MCF 10A (cell line): ENCODE results near the gene HDGF. TPM values are rescaled to one million over a fixed set of nuclear protein-coding genes. Genes with fewer than 3 reads are reported as not detected.
A peak's percentile ranks its signal among the peaks of the same experiment; 100 is the strongest.

ENCODE experiments used
- BruUV-seq: library from RNA; stranded (reverse); fragments of 400-500 nt; replicated peaks from 2 replicates; lab custom pipeline; 2021; lab: Mats Ljungman, UMichigan
- CTCF ChIA-PET: fragments of 300-600 bp; sonication (Branson Sonifier 250); formaldehyde crosslinking; extraction: SDS; loops from one replicate; lab custom pipeline; 2021; ENCODE audit warnings: antibody characterized with exemption, inconsistent platforms; lab: Yijun Ruan, JAX
- POLR2A ChIA-PET: fragments of 300-600, 350-650 bp; sonication (Branson Sonifier 250); formaldehyde crosslinking; extraction: SDS; loops from one replicate; lab custom pipeline; 2020; ENCODE audit warnings: antibody characterized with exemption, inconsistent platforms; lab: Yijun Ruan, JAX
- DNase-seq: peaks from one replicate; pipeline ENCODE4 v3.0.0-alpha.2; 2018; ENCODE audit not compliant: unreplicated experiment
- H3K27ac Mint-ChIP-seq: one replicate; pipeline ENCODE4 v1.8.0; 2022; ENCODE audit warnings: mild to moderate bottlenecking, low read depth, mixed read lengths; ENCODE audit not compliant: unreplicated experiment
- H3K27me3 Mint-ChIP-seq: one replicate; pipeline ENCODE4 v1.8.0; 2022; ENCODE audit warnings: mixed read lengths; ENCODE audit not compliant: insufficient read depth, unreplicated experiment
- H3K36me3 Mint-ChIP-seq: one replicate; pipeline ENCODE4 v1.8.0; 2022; ENCODE audit warnings: mild to moderate bottlenecking, moderate library complexity, mixed read lengths; ENCODE audit not compliant: insufficient read depth, unreplicated experiment
- H3K4me1 Mint-ChIP-seq: one replicate; pipeline ENCODE4 v1.8.0; 2022; ENCODE audit warnings: mixed read lengths; ENCODE audit not compliant: insufficient read depth, unreplicated experiment
- H3K4me3 Mint-ChIP-seq: one replicate; pipeline ENCODE4 v1.8.0; 2022; ENCODE audit warnings: mild to moderate bottlenecking, moderate library complexity, mixed read lengths; ENCODE audit not compliant: unreplicated experiment
- H3K9me3 Mint-ChIP-seq: one replicate; pipeline ENCODE4 v1.8.0; 2022; ENCODE audit warnings: mixed read lengths; ENCODE audit not compliant: unreplicated experiment
- intact Hi-C: fragments of 100-400 bp; cut with micrococcal nuclease; formaldehyde crosslinking; loops from 2 replicates; pipeline ENCODE4 v1.14.1; 2022
- total RNA-seq: library from RNA; stranded (reverse); gene quantifications from 2 replicates; pipeline ENCODE4 v1.2.3, GENCODE V29; 2022
- TF ChIP-seq, protein P1 (sequence below): fragments of 200-600 bp; IDR thresholded peaks from one replicate; pipeline ENCODE4 v1.8.0; 2022; ENCODE audit warnings: antibody characterized with exemption, mild to moderate bottlenecking; ENCODE audit not compliant: unreplicated experiment

HDGF gene
- total RNA-seq, 1 experiment from 2014 or later: 707 TPM

DNA sequence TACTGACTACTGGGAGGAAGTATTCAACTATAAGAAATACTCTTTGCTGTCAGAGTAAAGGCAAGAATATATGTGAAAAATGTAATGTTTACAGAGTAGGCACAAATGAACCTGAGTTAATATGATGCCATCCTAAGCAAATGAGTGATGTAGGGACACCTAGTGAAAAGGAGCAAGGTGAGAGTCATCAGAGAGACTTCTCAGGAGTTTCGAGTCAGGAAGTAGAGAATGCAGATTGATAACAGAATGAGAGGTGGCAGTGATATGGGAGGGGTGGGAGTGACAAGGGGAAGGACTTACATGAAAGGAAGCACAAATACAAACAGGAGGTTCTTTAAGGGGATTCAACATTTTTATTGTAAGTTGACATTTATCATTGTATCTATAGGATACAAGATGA, 26.1 kb upstream of the HDGF start:
- no peaks in the 10 kb centered on the region for H3K27me3 Mint-ChIP-seq
- DNase-seq: no peak
- ChIA-PET CTCF (no interaction called here), POLR2A (interaction anchor here (0.8 to 2.0 kb wide), 3 partner anchors 9 to 25 kb away, joined by 3 to 7 read pairs (median 3); partner anchors contain the start of gene PRCC)
- H3K4me1 Mint-ChIP-seq: peaks cover 50% of the 10 kb centered on the region
- BruUV-seq: no TSS peak
- no peaks in the 10 kb centered on the region for H3K9me3 Mint-ChIP-seq
- intact Hi-C loops: no loop called here
- TF ChIP-seq, protein P1, sequence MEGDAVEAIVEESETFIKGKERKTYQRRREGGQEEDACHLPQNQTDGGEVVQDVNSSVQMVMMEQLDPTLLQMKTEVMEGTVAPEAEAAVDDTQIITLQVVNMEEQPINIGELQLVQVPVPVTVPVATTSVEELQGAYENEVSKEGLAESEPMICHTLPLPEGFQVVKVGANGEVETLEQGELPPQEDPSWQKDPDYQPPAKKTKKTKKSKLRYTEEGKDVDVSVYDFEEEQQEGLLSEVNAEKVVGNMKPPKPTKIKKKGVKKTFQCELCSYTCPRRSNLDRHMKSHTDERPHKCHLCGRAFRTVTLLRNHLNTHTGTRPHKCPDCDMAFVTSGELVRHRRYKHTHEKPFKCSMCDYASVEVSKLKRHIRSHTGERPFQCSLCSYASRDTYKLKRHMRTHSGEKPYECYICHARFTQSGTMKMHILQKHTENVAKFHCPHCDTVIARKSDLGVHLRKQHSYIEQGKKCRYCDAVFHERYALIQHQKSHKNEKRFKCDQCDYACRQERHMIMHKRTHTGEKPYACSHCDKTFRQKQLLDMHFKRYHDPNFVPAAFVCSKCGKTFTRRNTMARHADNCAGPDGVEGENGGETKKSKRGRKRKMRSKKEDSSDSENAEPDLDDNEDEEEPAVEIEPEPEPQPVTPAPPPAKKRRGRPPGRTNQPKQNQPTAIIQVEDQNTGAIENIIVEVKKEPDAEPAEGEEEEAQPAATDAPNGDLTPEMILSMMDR: no peak
- peaks cover 67% of the 10 kb centered on the region for H3K36me3 Mint-ChIP-seq
- peak overlapping the region; percentile 1 for H3K27ac Mint-ChIP-seq
- no peak overlapping the region for H3K4me3 Mint-ChIP-seq

DNA sequence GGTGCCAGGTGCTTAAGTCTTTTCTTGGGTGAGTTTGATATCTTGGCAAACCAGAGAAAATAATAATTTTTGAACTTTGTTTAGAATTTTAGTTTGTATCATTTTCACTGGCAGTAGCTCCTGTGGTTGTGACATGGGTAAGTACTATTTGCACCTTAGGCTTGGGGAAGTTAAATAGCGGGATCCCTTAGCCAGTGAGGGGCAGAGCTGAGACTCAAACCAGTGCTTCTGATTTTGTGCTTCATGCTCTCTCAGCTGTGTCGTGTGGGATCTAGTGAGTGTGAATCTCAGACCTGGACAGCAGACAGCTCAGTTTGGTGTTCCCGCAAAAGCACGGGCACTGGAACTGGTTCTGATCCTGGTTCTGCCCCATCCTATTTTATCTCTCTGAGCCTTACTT, 25.5 kb upstream of the HDGF start:
- no peaks in the 10 kb centered on the region for H3K27me3 Mint-ChIP-seq
- ChIA-PET CTCF (interaction anchor here (0.7 to 1.3 kb wide), 6 partner anchors 8 to 116 kb away, joined by 3 to 7 read pairs (median 4); partner anchors contain the start of gene NTRK1), POLR2A (interaction anchor here (0.6 to 2.0 kb wide), 7 partner anchors 8 to 51 kb away, joined by 3 to 8 read pairs (median 3); partner anchors contain the start of genes ISG20L2, METTL25B and PRCC)
- no peak for DNase-seq
- TF ChIP-seq, protein P1: no peak
- no TSS peak for BruUV-seq
- H3K27ac Mint-ChIP-seq: peak overlapping the region; percentile 1
- no peak overlapping the region for H3K4me3 Mint-ChIP-seq
- peaks cover 50% of the 10 kb centered on the region for H3K4me1 Mint-ChIP-seq
- H3K36me3 Mint-ChIP-seq: peaks cover 67% of the 10 kb centered on the region
- H3K9me3 Mint-ChIP-seq: no peaks in the 10 kb centered on the region
- intact Hi-C loops: no loop called here

DNA sequence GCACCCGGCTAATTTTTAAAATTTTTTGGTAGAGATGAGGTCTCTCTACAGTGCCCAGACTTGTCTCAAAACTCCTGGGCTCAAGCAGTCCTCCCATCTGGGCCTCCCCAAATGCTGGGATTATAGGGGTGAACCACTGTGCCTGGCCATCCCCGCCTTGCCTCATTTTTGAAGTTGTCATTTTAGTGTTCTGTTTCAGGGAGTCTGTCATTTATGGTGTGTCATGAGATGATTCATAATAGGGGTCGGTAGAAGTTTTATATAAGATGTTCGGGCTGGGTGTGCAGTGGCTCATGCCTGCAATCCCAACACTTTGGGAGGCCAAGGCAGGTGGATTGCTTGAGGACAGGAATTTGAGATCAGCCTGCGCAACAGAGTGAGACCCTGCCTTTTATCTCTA, 24.3 kb upstream of the HDGF start:
- CTCF ChIA-PET: interaction anchor here (0.7 to 1.3 kb wide), 4 partner anchors 14 to 85 kb away, joined by 4 to 5 read pairs (median 4); partner anchors contain the start of gene NTRK1

DNA sequence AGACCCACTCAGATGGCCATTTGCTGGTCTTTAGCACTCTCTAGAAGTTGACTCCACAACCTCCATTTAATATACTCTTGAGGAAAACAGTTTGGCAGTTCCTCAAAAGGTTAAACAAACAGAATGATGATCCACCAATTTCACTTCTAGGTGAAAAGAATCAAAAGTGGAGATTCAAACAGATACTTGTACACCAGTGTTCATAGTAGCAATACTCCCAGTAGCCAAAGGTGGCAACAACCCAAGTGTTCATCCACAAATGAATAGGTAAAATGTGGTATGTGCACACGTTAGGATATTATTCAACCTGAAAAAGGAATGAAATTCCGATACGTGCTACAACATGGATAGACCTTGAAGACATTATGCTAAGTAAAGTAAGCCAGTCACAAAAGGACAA, 22.1 kb upstream of the HDGF start:
- Mint-ChIP-seq H3K27ac (no peak overlapping the region), H3K4me3 (no peak overlapping the region), H3K4me1 (peaks cover 65% of the 10 kb centered on the region), H3K36me3 (peaks cover 61% of the 10 kb centered on the region), H3K9me3 (no peaks in the 10 kb centered on the region), H3K27me3 (no peaks in the 10 kb centered on the region)
- intact Hi-C loops: no loop called here
- TF ChIP-seq, protein P1: no peak
- no TSS peak for BruUV-seq
- no peak for DNase-seq
- ChIA-PET POLR2A (interaction anchor here (8.3 kb wide), 1 partner anchor 44 kb away, joined by 220 read pairs; the partner anchor contains the start of genes ISG20L2 and METTL25B), CTCF (interaction anchor here (0.7 to 9.4 kb wide), 7 partner anchors 24 to 116 kb away, joined by 3 to 115 read pairs (median 20); partner anchors contain the start of genes ISG20L2 and METTL25B)

More for the DNA sequence above, 24.3 kb upstream of the HDGF start:
- Mint-ChIP-seq H3K9me3 (no peaks in the 10 kb centered on the region), H3K27me3 (no peaks in the 10 kb centered on the region), H3K4me1 (peaks cover 47% of the 10 kb centered on the region), H3K36me3 (peaks cover 64% of the 10 kb centered on the region), H3K27ac (peak overlapping the region; percentile 43), H3K4me3 (no peak overlapping the region)
- TF ChIP-seq, protein P1: no peak
- no TSS peak for BruUV-seq
- intact Hi-C loops: no loop called here
- no peak for DNase-seq
- POLR2A ChIA-PET: interaction anchor here (1.4 to 2.0 kb wide), 4 partner anchors 9 to 50 kb away, joined by 3 to 8 read pairs (median 5); partner anchors contain the start of genes ISG20L2, METTL25B and PRCC
